Activated naive CD8-positive, alpha-beta T cell treated with anti-CD3 and anti-CD28 coated beads, Interleukin-2, amount 10 ng/mL, durations not matched to agents 7 days and 5 days (primary cell): ENCODE results near the gene CUX1. TPM values are rescaled to one million over a fixed set of nuclear protein-coding genes. Genes with fewer than 3 reads are reported as not detected.
"Not testable (repeated sequence)": the region's sequence is repeated elsewhere in the genome, so short reads cannot be mapped to it uniquely, and the experiment has no call there.

Experiments used
- ATAC-seq: fragments of 150-1000 bp; cut with Tn5 transposase; one replicate; pipeline ENCODE4 v1.10.0; 2021; ENCODE audit warnings: low read depth, moderate library complexity
- POLR2A ChIA-PET: fragments of 350-600 bp; sonication (Branson Sonifier 250); formaldehyde crosslinking; loops from one replicate; lab custom pipeline; 2021; ENCODE audit warnings: antibody characterized with exemption; lab: Charles Lee
- DNase-seq: peaks from one replicate; pipeline ENCODE4 v3.0.0; 2021
- H3K27ac Mint-ChIP-seq: one replicate; pipeline ENCODE4 v1.8.0; 2022; ENCODE audit warnings: mild to moderate bottlenecking, mixed read lengths
- H3K27me3 Mint-ChIP-seq: one replicate; pipeline ENCODE4 v1.8.0; 2022; ENCODE audit warnings: mild to moderate bottlenecking, moderate library complexity, mixed read lengths
- H3K36me3 Mint-ChIP-seq: one replicate; pipeline ENCODE4 v1.8.0; 2021; ENCODE audit warnings: mild to moderate bottlenecking, mixed read lengths
- H3K4me1 Mint-ChIP-seq: one replicate; pipeline ENCODE4 v1.8.0; 2021; ENCODE audit warnings: mixed read lengths
- H3K4me3 Mint-ChIP-seq: one replicate; pipeline ENCODE4 v1.8.0; 2022; ENCODE audit warnings: mild to moderate bottlenecking, moderate library complexity, mixed read lengths
- H3K9me3 Mint-ChIP-seq: one replicate; pipeline ENCODE4 v1.8.0; 2021; ENCODE audit warnings: mixed read lengths
- total RNA-seq, 2 experiments: library from RNA; stranded (reverse); gene quantifications; one replicate each; pipeline ENCODE4 v1.2.3, GENCODE V29; 2021

CUX1 gene
- total RNA-seq, 2 experiments from 2014 or later = 35.7 to 37.6 TPM

- Mint-ChIP-seq H3K9me3 (no peaks in the 10 kb centered on the region), H3K27me3 (peaks cover 8% of the 10 kb centered on the region), H3K36me3 (no peaks in the 10 kb centered on the region), H3K4me3 (no peak overlapping the region), H3K27ac (no peak overlapping the region), H3K4me1 (peaks cover 8% of the 10 kb centered on the region)
- DNase-seq (no peak), ATAC-seq (no peak)
- POLR2A ChIA-PET = no interaction called here
Observed at GRCh38 chr7:101823096-101823495, 5.7 kb downstream of the CUX1 start.

GRCh38 chr7:101823596-101823995 is 6.2 kb downstream of the CUX1 start:
- H3K27me3 Mint-ChIP-seq = peaks cover 3% of the 10 kb centered on the region
- H3K4me1 Mint-ChIP-seq = peaks cover 4% of the 10 kb centered on the region
- H3K9me3 Mint-ChIP-seq = no peaks in the 10 kb centered on the region
- no peak for DNase-seq
- H3K27ac Mint-ChIP-seq = no peak overlapping the region
- no peaks in the 10 kb centered on the region for H3K36me3 Mint-ChIP-seq
- ATAC-seq = no peak
- H3K4me3 Mint-ChIP-seq = no peak overlapping the region
- POLR2A ChIA-PET = no interaction called here

GRCh38 chr7:101824440-101824839 is 7.0 kb downstream of the CUX1 start:
- POLR2A ChIA-PET = no interaction called here
- Mint-ChIP-seq H3K4me3 (no peak overlapping the region), H3K9me3 (no peaks in the 10 kb centered on the region), H3K4me1 (peaks cover 4% of the 10 kb centered on the region), H3K27ac (no peak overlapping the region), H3K36me3 (no peaks in the 10 kb centered on the region), H3K27me3 (no peaks in the 10 kb centered on the region)
- DNase-seq (no peak), ATAC-seq (no peak)

- H3K4me3 Mint-ChIP-seq = no peak overlapping the region
- POLR2A ChIA-PET = interaction anchor here (0.7 kb wide), 1 partner anchor 73 kb away, joined by 4 read pairs; no protein-coding TSS in a partner anchor
- no peaks in the 10 kb centered on the region for H3K36me3 Mint-ChIP-seq
- H3K27ac Mint-ChIP-seq = no peak overlapping the region
- peaks cover 4% of the 10 kb centered on the region for H3K4me1 Mint-ChIP-seq
- no peaks in the 10 kb centered on the region for H3K9me3 Mint-ChIP-seq
- no peak for ATAC-seq
- no peak for DNase-seq
- H3K27me3 Mint-ChIP-seq = no peaks in the 10 kb centered on the region
Observed at GRCh38 chr7:101826081-101826835, 8.8 kb downstream of the CUX1 start.

- H3K27ac Mint-ChIP-seq = no peak overlapping the region
- H3K4me3 Mint-ChIP-seq = no peak overlapping the region
- ATAC-seq = no peak
- H3K4me1 Mint-ChIP-seq = peaks cover 1% of the 10 kb centered on the region
- POLR2A ChIA-PET = no interaction called here
- no peaks in the 10 kb centered on the region for H3K27me3 Mint-ChIP-seq
- no peaks in the 10 kb centered on the region for H3K9me3 Mint-ChIP-seq
- DNase-seq = no peak
- H3K36me3 Mint-ChIP-seq = no peaks in the 10 kb centered on the region
Observed at GRCh38 chr7:101828301-101829020, 11.0 kb downstream of the CUX1 start.

GRCh38 chr7:101829374-101829773 is 11.9 kb downstream of the CUX1 start:
- no peak overlapping the region for H3K4me3 Mint-ChIP-seq
- DNase-seq = no peak
- no peaks in the 10 kb centered on the region for H3K9me3 Mint-ChIP-seq
- no peak for ATAC-seq
- no peaks in the 10 kb centered on the region for H3K27me3 Mint-ChIP-seq
- H3K4me1 Mint-ChIP-seq = no peaks in the 10 kb centered on the region
- POLR2A ChIA-PET = no interaction called here
- no peak overlapping the region for H3K27ac Mint-ChIP-seq
- no peaks in the 10 kb centered on the region for H3K36me3 Mint-ChIP-seq

GRCh38 chr7:101829821-101830220 is 12.4 kb downstream of the CUX1 start:
- no peak overlapping the region for H3K27ac Mint-ChIP-seq
- H3K27me3 Mint-ChIP-seq = no peaks in the 10 kb centered on the region
- ATAC-seq (no peak), DNase-seq (no peak)
- H3K9me3 Mint-ChIP-seq = no peaks in the 10 kb centered on the region
- POLR2A ChIA-PET = no interaction called here
- H3K36me3 Mint-ChIP-seq = no peaks in the 10 kb centered on the region
- no peaks in the 10 kb centered on the region for H3K4me1 Mint-ChIP-seq
- H3K4me3 Mint-ChIP-seq = no peak overlapping the region

- H3K4me1 Mint-ChIP-seq, POLR2A ChIA-PET, H3K9me3 Mint-ChIP-seq, H3K36me3 Mint-ChIP-seq, ATAC-seq, H3K27ac Mint-ChIP-seq, DNase-seq, H3K27me3 Mint-ChIP-seq, H3K4me3 Mint-ChIP-seq: not testable (repeated sequence)
Observed at GRCh38 chr7:101831396-101831795, 14.0 kb downstream of the CUX1 start.

- H3K27me3 Mint-ChIP-seq = no peaks in the 10 kb centered on the region
- H3K36me3 Mint-ChIP-seq = no peaks in the 10 kb centered on the region
- H3K4me1 Mint-ChIP-seq = no peaks in the 10 kb centered on the region
- no peaks in the 10 kb centered on the region for H3K9me3 Mint-ChIP-seq
- POLR2A ChIA-PET = no interaction called here
- no peak for DNase-seq
- no peak overlapping the region for H3K27ac Mint-ChIP-seq
- no peak for ATAC-seq
- no peak overlapping the region for H3K4me3 Mint-ChIP-seq
Observed at GRCh38 chr7:101832205-101832631, 14.8 kb downstream of the CUX1 start.

- DNase-seq = no peak
- no peak overlapping the region for H3K4me3 Mint-ChIP-seq
- H3K4me1 Mint-ChIP-seq = no peaks in the 10 kb centered on the region
- no peaks in the 10 kb centered on the region for H3K27me3 Mint-ChIP-seq
- no peaks in the 10 kb centered on the region for H3K9me3 Mint-ChIP-seq
- no peak for ATAC-seq
- H3K27ac Mint-ChIP-seq = no peak overlapping the region
- POLR2A ChIA-PET = no interaction called here
- H3K36me3 Mint-ChIP-seq = no peaks in the 10 kb centered on the region
Observed at GRCh38 chr7:101832685-101833375, 15.4 kb downstream of the CUX1 start.

- no peak overlapping the region for H3K4me3 Mint-ChIP-seq
- ATAC-seq (no peak), DNase-seq (no peak)
- H3K36me3 Mint-ChIP-seq = no peaks in the 10 kb centered on the region
- no peaks in the 10 kb centered on the region for H3K4me1 Mint-ChIP-seq
- no peak overlapping the region for H3K27ac Mint-ChIP-seq
- H3K27me3 Mint-ChIP-seq = no peaks in the 10 kb centered on the region
- POLR2A ChIA-PET = no interaction called here
- H3K9me3 Mint-ChIP-seq = no peaks in the 10 kb centered on the region
Observed at GRCh38 chr7:101833799-101834198, 16.4 kb downstream of the CUX1 start.

GRCh38 chr7:101835136-101835535 is 17.7 kb downstream of the CUX1 start:
- no peak for DNase-seq
- Mint-ChIP-seq H3K27ac (no peak overlapping the region), H3K4me3 (no peak overlapping the region), H3K27me3 (no peaks in the 10 kb centered on the region), H3K4me1 (peaks cover 2% of the 10 kb centered on the region), H3K9me3 (no peaks in the 10 kb centered on the region), H3K36me3 (no peaks in the 10 kb centered on the region)
- ATAC-seq = no peak
- POLR2A ChIA-PET = no interaction called here

- H3K9me3 Mint-ChIP-seq, DNase-seq, ATAC-seq, H3K4me3 Mint-ChIP-seq, H3K4me1 Mint-ChIP-seq, H3K36me3 Mint-ChIP-seq, H3K27ac Mint-ChIP-seq, H3K27me3 Mint-ChIP-seq: not testable (repeated sequence)
- POLR2A ChIA-PET = interaction anchor here (0.6 kb wide), 1 partner anchor 475 kb away, joined by 3 read pairs; no protein-coding TSS in a partner anchor
Observed at GRCh38 chr7:101837433-101837832, 20.0 kb downstream of the CUX1 start.
